Measurements from ENCODE around the gene KDM4C.

KDM4C gene

DNA sequence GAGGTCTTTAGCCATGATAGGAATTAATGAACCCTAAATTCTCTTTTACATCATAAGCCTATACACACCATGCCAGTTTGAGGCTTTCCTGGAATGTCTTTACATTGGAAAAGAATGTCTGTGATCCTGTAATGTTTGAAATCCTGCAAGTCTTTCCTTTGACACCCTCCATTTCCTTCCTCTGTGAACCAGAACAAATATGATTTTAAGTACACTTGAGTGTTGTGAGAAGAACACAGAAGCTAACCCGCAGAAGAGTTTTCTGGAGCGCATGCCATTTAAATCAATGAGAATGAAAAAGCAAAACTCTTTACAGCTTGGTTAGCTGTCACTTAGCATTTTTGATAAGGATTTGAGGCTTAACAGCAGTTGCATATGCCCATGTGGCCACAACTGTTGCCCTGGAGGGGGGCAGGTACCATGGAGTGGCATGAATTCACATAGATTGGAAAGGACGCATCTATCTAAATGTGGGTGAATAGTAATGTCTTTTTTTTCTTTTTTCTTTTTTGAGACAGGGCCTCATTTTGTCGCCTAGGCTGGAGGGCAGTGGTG, 372.6 kb downstream of the KDM4C start:
- Histone ChIP-seq H3K27me3 (ENCODE audit: low read length) (no peaks in the 10 kb centered on the region), H3K4me3 (ENCODE audit: insufficient read depth, low read length, poor library complexity, severe bottlenecking) (no peak overlapping the region), H3K4me2 (ENCODE audit: low read depth, low read length, poor library complexity, severe bottlenecking) (no peak overlapping the region), H2AFZ (ENCODE audit: low read depth, low read length, severe bottlenecking) (no peak overlapping the region), H3K79me2 (ENCODE audit: insufficient read depth, low read length) (no peaks in the 10 kb centered on the region), H3K9ac (ENCODE audit: low read length) (no peak overlapping the region), H4K20me1 (ENCODE audit: low read depth, low read length) (no peaks in the 10 kb centered on the region), H3F3A (ENCODE audit: insufficient read depth) (no peaks in the 10 kb centered on the region), H3K9me3 (ENCODE audit: insufficient read depth, low read length) (no peaks in the 10 kb centered on the region), H3K36me3 (ENCODE audit: low read length) (peaks cover 2% of the 10 kb centered on the region; the same call in 1 of the 2 replicates), H3K27ac (ENCODE audit: low read depth, low read length) (no peak overlapping the region), H3K9me2 (replicated peaks; ENCODE audit: insufficient read depth, low read length) (no peaks in the 10 kb centered on the region)
- TF ChIP-seq EZH2phosphoT487 (conservative IDR thresholded peaks at IDR 0.05; ENCODE audit: low read length), result no peak
- TF ChIP-seq, protein P1, sequence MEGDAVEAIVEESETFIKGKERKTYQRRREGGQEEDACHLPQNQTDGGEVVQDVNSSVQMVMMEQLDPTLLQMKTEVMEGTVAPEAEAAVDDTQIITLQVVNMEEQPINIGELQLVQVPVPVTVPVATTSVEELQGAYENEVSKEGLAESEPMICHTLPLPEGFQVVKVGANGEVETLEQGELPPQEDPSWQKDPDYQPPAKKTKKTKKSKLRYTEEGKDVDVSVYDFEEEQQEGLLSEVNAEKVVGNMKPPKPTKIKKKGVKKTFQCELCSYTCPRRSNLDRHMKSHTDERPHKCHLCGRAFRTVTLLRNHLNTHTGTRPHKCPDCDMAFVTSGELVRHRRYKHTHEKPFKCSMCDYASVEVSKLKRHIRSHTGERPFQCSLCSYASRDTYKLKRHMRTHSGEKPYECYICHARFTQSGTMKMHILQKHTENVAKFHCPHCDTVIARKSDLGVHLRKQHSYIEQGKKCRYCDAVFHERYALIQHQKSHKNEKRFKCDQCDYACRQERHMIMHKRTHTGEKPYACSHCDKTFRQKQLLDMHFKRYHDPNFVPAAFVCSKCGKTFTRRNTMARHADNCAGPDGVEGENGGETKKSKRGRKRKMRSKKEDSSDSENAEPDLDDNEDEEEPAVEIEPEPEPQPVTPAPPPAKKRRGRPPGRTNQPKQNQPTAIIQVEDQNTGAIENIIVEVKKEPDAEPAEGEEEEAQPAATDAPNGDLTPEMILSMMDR (IDR thresholded peaks at IDR 0.05; ENCODE audit: insufficient read depth, low read length, poor library complexity, severe bottlenecking), result no peak

DNA sequence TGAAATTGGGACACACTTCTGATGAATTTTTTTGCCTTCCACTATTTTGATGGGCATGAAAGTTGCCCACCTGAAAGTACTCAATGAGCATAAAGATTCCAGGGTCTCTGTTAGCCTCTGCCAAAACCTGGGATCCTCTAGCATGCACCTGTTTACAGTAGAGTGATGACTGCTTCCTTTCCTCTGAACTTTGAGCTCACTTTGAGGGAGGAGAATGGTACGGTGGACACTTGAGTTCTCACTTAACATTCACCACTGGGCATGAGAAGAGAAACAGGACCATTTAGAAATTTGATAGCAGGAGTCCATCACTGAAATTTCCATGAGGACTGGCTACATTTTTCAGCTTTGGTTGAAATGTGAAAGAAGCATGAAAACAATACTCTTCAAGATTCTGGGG, 374.8 kb downstream of the KDM4C start:
- TF ChIP-seq, protein P1 (IDR thresholded peaks at IDR 0.05; ENCODE audit: insufficient read depth, low read length, poor library complexity, severe bottlenecking), result no peak
- TF ChIP-seq EZH2phosphoT487 (conservative IDR thresholded peaks at IDR 0.05; ENCODE audit: low read length), result no peak
- Histone ChIP-seq H3K79me2 (ENCODE audit: insufficient read depth, low read length) (no peaks in the 10 kb centered on the region), H3K27ac (ENCODE audit: low read depth, low read length) (no peak overlapping the region), H4K20me1 (ENCODE audit: low read depth, low read length) (no peaks in the 10 kb centered on the region), H3K9me3 (ENCODE audit: insufficient read depth, low read length) (no peaks in the 10 kb centered on the region), H3K27me3 (ENCODE audit: low read length) (no peaks in the 10 kb centered on the region), H3F3A (ENCODE audit: insufficient read depth) (no peaks in the 10 kb centered on the region), H3K9me2 (replicated peaks; ENCODE audit: insufficient read depth, low read length) (no peaks in the 10 kb centered on the region), H3K4me3 (ENCODE audit: insufficient read depth, low read length, poor library complexity, severe bottlenecking) (no peak overlapping the region), H3K4me2 (ENCODE audit: low read depth, low read length, poor library complexity, severe bottlenecking) (no peak overlapping the region), H3K36me3 (ENCODE audit: low read length) (peaks cover 2% of the 10 kb centered on the region; the same call in 1 of the 2 replicates), H2AFZ (ENCODE audit: low read depth, low read length, severe bottlenecking) (no peak overlapping the region), H3K9ac (ENCODE audit: low read length) (no peak overlapping the region)

DNA sequence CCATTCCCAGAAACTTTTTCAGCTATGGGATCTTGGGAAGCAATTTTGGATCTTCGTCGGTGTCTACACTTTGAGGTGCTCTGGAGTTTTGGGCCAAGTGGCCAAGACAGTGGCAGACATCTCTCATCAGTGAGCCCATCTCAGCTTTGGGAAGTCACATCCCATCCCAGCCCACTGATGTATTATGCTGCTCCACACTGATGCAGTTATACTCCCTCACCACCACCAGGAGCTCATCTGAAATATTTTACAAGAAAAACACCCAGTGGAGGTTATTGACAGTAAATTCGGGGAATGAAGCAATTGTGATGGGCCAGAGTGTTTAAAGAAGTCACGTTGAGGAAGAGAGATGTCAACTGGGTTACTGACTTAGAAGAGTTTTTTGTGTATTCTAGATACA, 378.0 kb downstream of the KDM4C start:
- Histone ChIP-seq H3K36me3 (ENCODE audit: low read length) (peaks cover 2% of the 10 kb centered on the region; the same call in 1 of the 2 replicates), H3K9me3 (ENCODE audit: insufficient read depth, low read length) (no peaks in the 10 kb centered on the region), H3K27me3 (ENCODE audit: low read length) (no peaks in the 10 kb centered on the region), H2AFZ (ENCODE audit: low read depth, low read length, severe bottlenecking) (no peak overlapping the region), H4K20me1 (ENCODE audit: low read depth, low read length) (no peaks in the 10 kb centered on the region), H3K27ac (ENCODE audit: low read depth, low read length) (no peak overlapping the region), H3K9me2 (replicated peaks; ENCODE audit: insufficient read depth, low read length) (no peaks in the 10 kb centered on the region), H3K4me2 (ENCODE audit: low read depth, low read length, poor library complexity, severe bottlenecking) (no peak overlapping the region), H3F3A (ENCODE audit: insufficient read depth) (no peaks in the 10 kb centered on the region), H3K79me2 (ENCODE audit: insufficient read depth, low read length) (no peaks in the 10 kb centered on the region), H3K9ac (ENCODE audit: low read length) (no peak overlapping the region), H3K4me3 (ENCODE audit: insufficient read depth, low read length, poor library complexity, severe bottlenecking) (no peak overlapping the region)
- TF ChIP-seq, protein P1 (IDR thresholded peaks at IDR 0.05; ENCODE audit: insufficient read depth, low read length, poor library complexity, severe bottlenecking), result no peak

Data from SU-DHL-6 (cell line).